HG03159 (cell line): ENCODE results near the gene MPZ.
"Not testable (repeated sequence)": the region's sequence is repeated elsewhere in the genome, so short reads cannot be mapped to it uniquely, and the experiment has no call there.

Source experiments
- ATAC-seq: cut with Tn5 transposase; IDR thresholded peaks from one replicate; pipeline ENCODE4 v1.9.1; 2021; ENCODE audit warnings: mild to moderate bottlenecking, moderate library complexity; ENCODE audit not compliant: unreplicated experiment

The MPZ gene

DNA sequence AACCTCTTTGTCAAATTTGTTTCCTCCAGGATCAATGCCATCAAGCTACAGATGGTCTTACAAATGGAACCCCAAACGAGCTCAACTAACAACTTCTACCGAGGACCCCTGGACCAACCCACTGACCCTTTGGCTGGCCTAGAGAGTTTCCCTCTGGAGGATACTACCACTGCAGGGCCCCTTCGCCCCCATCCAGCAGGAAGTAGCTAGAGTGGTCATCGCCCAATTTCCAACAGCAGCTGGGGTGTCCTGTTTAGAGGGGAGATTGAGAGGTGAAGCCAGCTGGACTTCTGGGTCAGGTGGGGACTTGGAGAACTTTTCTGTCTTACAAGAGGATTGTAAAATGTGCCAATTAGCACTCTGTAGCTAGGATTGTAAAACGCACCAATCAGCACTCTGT is 52.7 kb downstream of the MPZ start:
- not testable (repeated sequence) for ATAC-seq

DNA sequence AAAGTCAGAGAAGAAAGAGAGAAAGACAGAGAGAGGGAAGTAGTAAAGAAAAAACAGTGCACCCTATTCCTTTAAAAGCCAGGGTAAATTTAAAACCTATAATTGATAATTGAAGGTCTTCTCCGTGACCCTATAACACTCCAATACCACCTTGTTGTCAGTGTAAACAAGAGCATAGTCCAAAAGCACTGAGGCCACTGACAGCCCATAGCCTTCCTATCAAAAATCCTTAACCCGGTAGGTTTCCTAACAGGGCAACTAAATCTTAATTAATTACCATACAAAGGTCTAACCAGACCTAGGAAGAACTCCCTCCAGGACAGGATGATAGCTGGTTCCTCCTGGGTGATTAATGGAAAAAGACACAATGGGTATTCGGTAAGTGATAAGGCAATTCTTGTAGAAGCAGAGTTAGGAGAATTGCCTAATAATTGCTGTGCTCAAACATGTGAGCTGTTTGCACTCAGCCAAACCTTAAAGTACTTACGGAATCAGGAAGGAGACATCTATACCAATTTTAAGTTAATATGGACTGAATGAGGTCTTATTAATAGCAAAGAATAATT is 53.7 kb downstream of the MPZ start:
- not testable (repeated sequence) for ATAC-seq

DNA sequence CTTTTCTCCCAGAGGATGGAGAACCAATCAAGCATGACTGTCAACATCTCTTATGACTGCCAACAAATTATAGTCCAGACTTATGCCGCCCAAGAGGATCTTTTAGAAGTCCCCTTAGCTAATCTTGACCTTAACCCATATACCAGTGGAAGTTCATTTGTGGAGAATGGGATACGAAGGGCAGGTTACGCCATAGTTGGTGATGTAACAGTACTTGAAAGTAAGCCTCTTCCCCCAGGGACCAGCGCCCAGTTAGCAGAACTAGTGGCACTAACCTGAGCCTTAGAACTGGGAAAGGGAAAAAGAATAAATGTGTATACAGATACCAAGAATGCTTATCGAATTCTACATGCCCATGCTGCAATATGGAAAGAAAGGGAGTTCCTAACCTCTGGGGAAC is 54.5 kb downstream of the MPZ start:
- ATAC-seq = not testable (repeated sequence)
